Measurements from ENCODE around the gene ASB2. TPM values are rescaled to one million over a fixed set of nuclear protein-coding genes. Genes with fewer than 3 reads are reported as not detected.

The ASB2 gene
- total RNA-seq, 3 donors from 2014 or later (not counting 1 experiment from before 2014, with no cell fraction given): 3.7 to 7.2 (median 4.8) TPM

GRCh38 chr14:94004015-94004414, 27.6 kb upstream of the ASB2 start:
- 86% methylated on average over 8 of the region's 8 CpGs for WGBS (ENCODE audit: insufficient coverage)
- intact Hi-C loops (cut with micrococcal nuclease): loop anchor here (5.0 kb wide), 2 partner anchors 47 to 347 kb away; no protein-coding TSS in a partner anchor

GRCh38 chr14:94003397-94003796, 27.0 kb upstream of the ASB2 start:
- Histone ChIP-seq H3K4me1 (ENCODE audit: control insufficient read depth, insufficient read depth, low read length) (peaks cover 8% of the 10 kb centered on the region), H3K4me3 (ENCODE audit: low read length) (no peak overlapping the region), H3K9me3 (ENCODE audit: control insufficient read depth, insufficient read depth, low read length) (no peaks in the 10 kb centered on the region), H3K27me3 (ENCODE audit: control insufficient read depth, insufficient read depth, low read length) (peaks cover 9% of the 10 kb centered on the region), H3K36me3 (ENCODE audit: control insufficient read depth, insufficient read depth, low read length) (no peaks in the 10 kb centered on the region), H3K27ac (ENCODE audit: low read length) (no peak overlapping the region)
- Mint-ChIP-seq H3K27ac (peak overlapping the region in 1 of 2 donors; percentile 0), H3K9me3 (no peaks in the 10 kb centered on the region), H3K4me3 (no peak overlapping the region), H3K4me1 (peaks cover 4 to 5% of the 10 kb centered on the region in 2 donors), H3K27me3 (ENCODE audit: low read depth in 2 of 2) (peaks cover 43 to 45% of the 10 kb centered on the region in 2 donors), H3K36me3 (no peaks in the 10 kb centered on the region)
- TF ChIP-seq CTCF (IDR thresholded peaks at IDR 0.05): no peak
- ATAC-seq: no peak
- DNase-seq: no peak
- intact Hi-C loops (cut with micrococcal nuclease): loop anchor here (5.0 kb wide), 2 partner anchors 46 to 346 kb away; no protein-coding TSS in a partner anchor
- WGBS (ENCODE audit: insufficient coverage): 86% methylated on average over 4 of the region's 4 CpGs

More at GRCh38 chr14:94004015-94004414, 27.6 kb upstream of the ASB2 start:
- Histone ChIP-seq H3K4me1 (ENCODE audit: control insufficient read depth, insufficient read depth, low read length) (peaks cover 8% of the 10 kb centered on the region), H3K27ac (ENCODE audit: low read length) (no peak overlapping the region), H3K27me3 (ENCODE audit: control insufficient read depth, insufficient read depth, low read length) (peaks cover 15% of the 10 kb centered on the region), H3K9me3 (ENCODE audit: control insufficient read depth, insufficient read depth, low read length) (no peaks in the 10 kb centered on the region), H3K4me3 (ENCODE audit: low read length) (no peak overlapping the region), H3K36me3 (ENCODE audit: control insufficient read depth, insufficient read depth, low read length) (no peaks in the 10 kb centered on the region)
- DNase-seq (no peak), ATAC-seq (peak in 1 of 3 donors; percentile 24)
- Mint-ChIP-seq H3K9me3 (no peaks in the 10 kb centered on the region), H3K4me1 (peaks cover 4 to 5% of the 10 kb centered on the region in 2 donors), H3K36me3 (no peaks in the 10 kb centered on the region), H3K4me3 (no peak overlapping the region), H3K27me3 (ENCODE audit: low read depth in 2 of 2) (peaks cover 44 to 45% of the 10 kb centered on the region in 2 donors), H3K27ac (no peak overlapping the region)
- TF ChIP-seq CTCF (IDR thresholded peaks at IDR 0.05): no peak

- peak; percentile 96 for TF ChIP-seq CTCF (IDR thresholded peaks at IDR 0.05)
- no peak overlapping the region for H3K27ac Mint-ChIP-seq
- 35% methylated on average over 25 of the region's 26 CpGs for WGBS (ENCODE audit: insufficient coverage)
- Histone ChIP-seq H3K27me3 (ENCODE audit: control insufficient read depth, insufficient read depth, low read length) (peaks cover 6% of the 10 kb centered on the region), H3K4me3 (ENCODE audit: low read length) (no peak overlapping the region), H3K36me3 (ENCODE audit: control insufficient read depth, insufficient read depth, low read length) (no peaks in the 10 kb centered on the region), H3K27ac (ENCODE audit: low read length) (no peak overlapping the region), H3K9me3 (ENCODE audit: control insufficient read depth, insufficient read depth, low read length) (no peaks in the 10 kb centered on the region), H3K4me1 (ENCODE audit: control insufficient read depth, insufficient read depth, low read length) (peaks cover 5% of the 10 kb centered on the region)
- H3K27me3 Mint-ChIP-seq (ENCODE audit: low read depth in 2 of 2): peaks cover 26 to 30% of the 10 kb centered on the region in 2 donors
- ATAC-seq (peak; percentile 68 to 97 (median 93)), DNase-seq (peak; percentile 42 to 83)
- H3K9me3 Mint-ChIP-seq: no peaks in the 10 kb centered on the region
- peaks cover 4 to 5% of the 10 kb centered on the region in 2 donors for H3K4me1 Mint-ChIP-seq
- no peaks in the 10 kb centered on the region for H3K36me3 Mint-ChIP-seq
- intact Hi-C loops (cut with micrococcal nuclease): loop anchor here (1.0 to 5.0 kb wide), 4 partner anchors 31 to 344 kb away; no protein-coding TSS in a partner anchor
- no peak overlapping the region for H3K4me3 Mint-ChIP-seq
These were observed 25.4 kb upstream of the ASB2 start for GRCh38 chr14:94001501-94002396.
